ENCODE results near the gene STARD7.

The STARD7 gene

GRCh38 chr2:96151595-96152303 lies 56.9 kb downstream of the STARD7 start:
- Histone ChIP-seq H3K36me3 (ENCODE audit: control insufficient read depth in 2 of 2, insufficient read depth in 1 of 2, low read length in 2 of 2) (no peaks in the 10 kb centered on the region), H3K4me1 (ENCODE audit: control insufficient read depth, insufficient read depth, low read length) (peaks cover 9% of the 10 kb centered on the region; the same call in 1 of the 2 replicates), H3K4me3 (ENCODE audit: low read depth, low read length) (no peak overlapping the region), H3K27ac (ENCODE audit: extremely low read depth, low read depth, low read length) (no peak overlapping the region), H3K9me3 (ENCODE audit: control insufficient read depth, insufficient read depth, low read depth, low read length) (no peaks in the 10 kb centered on the region)
- POLR2A ChIA-PET = no interaction called here
- CTCF ChIA-PET = interaction anchor here (1.1 kb wide), 1 partner anchor 23 kb away, joined by 3 read pairs; no protein-coding TSS in a partner anchor
- TF ChIP-seq ZNF792 (tag by site-specific recombination; IDR thresholded peaks at IDR 0.05) (no peak), ZBTB17 (tag by site-specific recombination; IDR thresholded peaks at IDR 0.05) (no peak), ZNF843 (tag by site-specific recombination; IDR thresholded peaks at IDR 0.05) (no peak), ZNF175 (tag by site-specific recombination; IDR thresholded peaks at IDR 0.05) (no peak)

GRCh38 chr2:96150791-96151594 lies 57.6 kb downstream of the STARD7 start:
- no peaks in the 10 kb centered on the region for H3K9me3 ChIP-seq (ENCODE audit: control insufficient read depth, insufficient read depth, low read depth, low read length)
- TF ChIP-seq HOXA7 (CRISPR knock-in tag; IDR thresholded peaks at IDR 0.05; ENCODE audit: borderline replicate concordance) = no peak
- no peak for TF ChIP-seq REPIN1 (tag by site-specific recombination; IDR thresholded peaks at IDR 0.05; ENCODE audit: low read depth)
- TF ChIP-seq OSR2 (tag by site-specific recombination; IDR thresholded peaks at IDR 0.05) = no peak
- no peak for TF ChIP-seq ZBTB11 (tag by site-specific recombination; conservative IDR thresholded peaks at IDR 0.05; ENCODE audit: low read depth)
- TF ChIP-seq ZNF239 (tag by site-specific recombination; IDR thresholded peaks at IDR 0.05) = no peak
- no peak for TF ChIP-seq FEZF1 (tag by site-specific recombination; IDR thresholded peaks at IDR 0.05)
- no peak for TF ChIP-seq ZNF658 (tag by site-specific recombination; IDR thresholded peaks at IDR 0.05)
- TF ChIP-seq PRDM1 (tag by site-specific recombination; IDR thresholded peaks at IDR 0.05) = no peak
- no peak for TF ChIP-seq ZNF791 (tag by site-specific recombination; IDR thresholded peaks at IDR 0.05)
- no peak for TF ChIP-seq ZNF664 (tag by site-specific recombination; IDR thresholded peaks at IDR 0.05)
- no peak for TF ChIP-seq ZNF596 (tag by site-specific recombination; IDR thresholded peaks at IDR 0.05)
- TF ChIP-seq INSM2 (tag by site-specific recombination; IDR thresholded peaks at IDR 0.05) = no peak
- TF ChIP-seq ZFHX2 (tag by site-specific recombination; conservative IDR thresholded peaks at IDR 0.05) = no peak
- TF ChIP-seq ZNF624 (tag by site-specific recombination; IDR thresholded peaks at IDR 0.05) = no peak
- no peak for TF ChIP-seq ZNF518A (tag by site-specific recombination; conservative IDR thresholded peaks at IDR 0.05; ENCODE audit: low read depth)

More at GRCh38 chr2:96150791-96151594, 57.6 kb downstream of the STARD7 start:
- Histone ChIP-seq H3K4me1 (ENCODE audit: control insufficient read depth, insufficient read depth, low read length) (peaks cover 9% of the 10 kb centered on the region; the same call in 1 of the 2 replicates), H3K27ac (ENCODE audit: extremely low read depth, low read depth, low read length) (no peak overlapping the region), H3K36me3 (ENCODE audit: control insufficient read depth in 2 of 2, insufficient read depth in 1 of 2, low read length in 2 of 2) (no peaks in the 10 kb centered on the region), H3K4me3 (ENCODE audit: low read depth, low read length) (no peak overlapping the region)
- ChIA-PET POLR2A (no interaction called here), CTCF (interaction anchor here (0.7 to 2.9 kb wide), 3 partner anchors 24 to 158 kb away, joined by 4 to 17 read pairs (median 5); no protein-coding TSS in a partner anchor)

Measured in HEK293 (cell line).